SK-N-SH (cell line): ENCODE data around the gene MRPS2. TPM values are rescaled to one million over a fixed set of nuclear protein-coding genes. Genes with fewer than 3 reads are reported as not detected.

Experiments used
- CTCF ChIA-PET: fragments of 300-600, 350-600 bp; formaldehyde crosslinking; extraction: SDS; loops from one replicate; lab custom pipeline; 2021; lab: Yijun Ruan, JAX
- POLR2A ChIA-PET: fragments of 350-600 bp; sonication (Branson Sonifier 250); formaldehyde crosslinking; extraction: SDS; loops from one replicate; lab custom pipeline; 2020; ENCODE audit warnings: antibody characterized with exemption, inconsistent platforms; lab: Yijun Ruan, JAX
- DNase-seq: peaks from one replicate; pipeline ENCODE4 v3.0.0; 2012
- H2AFZ ChIP-seq: fragments of 200-600 bp; sonication (generic); 2 replicates; pipeline ENCODE4 v1.8.1; 2016; ENCODE audit warnings: antibody characterized with exemption, mild to moderate bottlenecking, low read depth
- H3F3A ChIP-seq: fragments of 200-600 bp; sonication (generic); replicated peaks from 2 replicates; pipeline ENCODE3; 2016; ENCODE audit warnings: antibody characterized with exemption, mild to moderate bottlenecking; ENCODE audit not compliant: insufficient read depth
- H3K27ac ChIP-seq, 2 experiments: fragments of 200-500 bp in 1 of 2; fragments of 200-600 bp in 1 of 2; sonication (Bioruptor generic) in 1 of 2; sonication (generic), shearing (Covaris generic) in 1 of 2; 2 replicates each; pipeline versions ENCODE4 v1.5.1 to v1.6.1; 2014 to 2016; ENCODE audit warnings: low read depth in 2 of 2, inconsistent platforms in 1 of 2, low read length in 1 of 2, mild to moderate bottlenecking in 1 of 2, mixed read lengths in 1 of 2
- H3K27me3 ChIP-seq: fragments of 200-600 bp; sonication (generic), shearing (Covaris generic); 2 replicates; pipeline ENCODE4 v1.6.1; 2016; ENCODE audit warnings: mixed run types; ENCODE audit not compliant: insufficient read depth
- H3K36me3 ChIP-seq, 2 experiments: fragments of 200-500 bp in 1 of 2; fragments of 200-600 bp in 1 of 2; sonication (Bioruptor generic) in 1 of 2; sonication (generic) in 1 of 2; replicated peaks in 1 of 2; 2 replicates each; pipeline versions ENCODE3 to v1.5.1; 2014 to 2016; ENCODE audit warnings: low read length in 1 of 2, mild to moderate bottlenecking in 1 of 2; ENCODE audit not compliant: insufficient read depth in 2 of 2, control insufficient read depth in 1 of 2
- H3K4me1 ChIP-seq, 2 experiments: fragments of 200-500 bp in 1 of 2; fragments of 200-600 bp in 1 of 2; sonication (Bioruptor generic) in 1 of 2; sonication (generic), shearing (Covaris generic) in 1 of 2; 2 replicates each; pipeline versions ENCODE4 v1.5.1 to v1.6.1; 2014 to 2016; ENCODE audit warnings: low read depth in 1 of 2, low read length in 1 of 2, mixed run types in 1 of 2; ENCODE audit not compliant: insufficient read depth in 2 of 2, control insufficient read depth in 1 of 2
- H3K4me2 ChIP-seq: fragments of 200-600 bp; sonication (generic), shearing (Covaris generic); 2 replicates; pipeline ENCODE4 v1.6.1; 2017; ENCODE audit warnings: mixed run types
- H3K4me3 ChIP-seq, 2 experiments: fragments of 200-500 bp in 1 of 2; fragments of 200-600 bp in 1 of 2; sonication (Bioruptor generic) in 1 of 2; sonication (generic), shearing (Covaris generic) in 1 of 2; 2 replicates each; pipeline versions ENCODE4 v1.5.1 to v1.8.1; 2014 to 2016; ENCODE audit warnings: low read depth in 2 of 2, inconsistent platforms in 1 of 2, low read length in 1 of 2, mild to moderate bottlenecking in 1 of 2, mixed read lengths in 1 of 2, moderate library complexity in 1 of 2
- H3K79me2 ChIP-seq: fragments of 200-600 bp; sonication (generic); 2 replicates; pipeline ENCODE4 v1.8.1; 2017; ENCODE audit warnings: mild to moderate bottlenecking; ENCODE audit not compliant: insufficient read depth
- H3K9ac ChIP-seq: fragments of 200-600 bp; sonication (generic); 2 replicates; pipeline ENCODE4 v1.6.1; 2017; ENCODE audit warnings: mixed run types
- H3K9me2 ChIP-seq: fragments of 200-600 bp; sonication (generic); 2 replicates; pipeline ENCODE4 v1.6.1; 2017; ENCODE audit warnings: mixed run types
- H3K9me3 ChIP-seq: fragments of 200-600 bp; sonication (generic); 2 replicates; pipeline ENCODE4 v1.6.1; 2017; ENCODE audit warnings: mixed run types, mild to moderate bottlenecking, moderate library complexity
- H4K20me1 ChIP-seq: fragments of 200-600 bp; sonication (generic); 2 replicates; pipeline ENCODE4 v1.6.1; 2017; ENCODE audit warnings: mild to moderate bottlenecking, mixed run types; ENCODE audit not compliant: insufficient read depth
- CHD2 ChIP-seq: fragments of 150-350 bp; IDR thresholded peaks from 2 replicates; pipeline ENCODE4 v1.6.1; 2018; ENCODE audit warnings: low read length; ENCODE audit not compliant: partially characterized antibody
- ELF1 ChIP-seq: IDR thresholded peaks from 2 replicates; pipeline ENCODE4 v1.4.0; 2012
- EP300 ChIP-seq, 2 experiments: IDR thresholded peaks; 2 replicates each; pipeline versions ENCODE4 v1.4.0 to v1.6.1; 2012; ENCODE audit warnings: borderline replicate concordance in 1 of 2, low read depth in 1 of 2, low read length in 1 of 2
- FOXJ3 ChIP-seq: sonication (generic); formaldehyde crosslinking; IDR thresholded peaks from 2 replicates; pipeline ENCODE4 v1.5.1; 2020; ENCODE audit warnings: mild to moderate bottlenecking, missing genetic modification reagents
- FOXM1 ChIP-seq: IDR thresholded peaks from 2 replicates; pipeline ENCODE4 v1.4.0; 2012; ENCODE audit warnings: low read depth, mild to moderate bottlenecking
- GATA2 ChIP-seq: sonication (generic); formaldehyde crosslinking; IDR thresholded peaks from 2 replicates; pipeline ENCODE4 v1.5.0; 2020; ENCODE audit warnings: mild to moderate bottlenecking, missing genetic modification reagents
- IRF3 ChIP-seq: fragments of 150-350 bp; IDR thresholded peaks from 2 replicates; pipeline ENCODE4 v1.6.1; 2016; ENCODE audit warnings: mild to moderate bottlenecking, low read depth, low read length
- MAX ChIP-seq: IDR thresholded peaks from 2 replicates; pipeline ENCODE4 v1.4.0; 2012; ENCODE audit warnings: low read depth
- MXI1 ChIP-seq: IDR thresholded peaks from 2 replicates; pipeline ENCODE4 v1.6.1; 2012; ENCODE audit warnings: mild to moderate bottlenecking, low read depth, low read length, improper control_type of control experiment
- NFIC ChIP-seq: IDR thresholded peaks from 2 replicates; pipeline ENCODE4 v1.4.0; 2012; ENCODE audit warnings: borderline replicate concordance
- NRF1 ChIP-seq: IDR thresholded peaks from 2 replicates; pipeline ENCODE4 v1.6.1; 2012; ENCODE audit warnings: low read depth, mild to moderate bottlenecking, low read length
- PBX3 ChIP-seq: IDR thresholded peaks from 2 replicates; pipeline ENCODE4; 2012
- RAD21 ChIP-seq: IDR thresholded peaks from 2 replicates; pipeline ENCODE4 v1.6.1; 2012; ENCODE audit warnings: mild to moderate bottlenecking, low read length
- REST ChIP-seq: IDR thresholded peaks from 2 replicates; pipeline ENCODE4 v1.6.1; 2012; ENCODE audit warnings: mild to moderate bottlenecking, low read depth, low read length, moderate library complexity
- RFX5 ChIP-seq: IDR thresholded peaks from 2 replicates; pipeline ENCODE4 v1.6.1; 2012; ENCODE audit warnings: mild to moderate bottlenecking, improper control_type of control experiment, low read length
- SIN3A ChIP-seq: IDR thresholded peaks from 2 replicates; pipeline ENCODE4 v1.6.1; 2012; ENCODE audit warnings: low read depth, mild to moderate bottlenecking, low read length, moderate library complexity, borderline replicate concordance
- TEAD4 ChIP-seq: IDR thresholded peaks from 2 replicates; pipeline ENCODE4 v1.4.0; 2012; ENCODE audit warnings: mild to moderate bottlenecking, borderline replicate concordance; ENCODE audit not compliant: insufficient read depth
- WGBS: methylation state at CpG from one replicate; pipeline ENCODE4 v1.1.6; 2017; ENCODE audit warnings: low lambda C conversion rate; 5-methylcytosine and 5-hydroxymethylcytosine counted together
- polyA plus RNA-seq, 3 experiments: library from polyadenylated mRNA; depleted of rRNA; stranded (reverse); fragments of >200 nt; gene quantifications; 2 replicates each; pipeline ENCODE4 v1.2.3, GENCODE V29; 2012

The MRPS2 gene
- polyA plus RNA-seq, 1 of the 3 experiments (the other 2 are of a cell fraction): 113 TPM

- TF ChIP-seq PBX3 (no peak), RFX5 (no peak), MXI1 (no peak), REST (no peak), SIN3A (no peak), EP300 (IDR thresholded peaks at IDR 0.05; ENCODE audit: borderline replicate concordance in 1 of 2, low read depth in 1 of 2, low read length in 1 of 2) (no peak), MAX (no peak), NFIC (no peak), FOXJ3 (CRISPR knock-in tag) (no peak), IRF3 (no peak), FOXM1 (no peak), GATA2 (no peak), TEAD4 (no peak), ELF1 (no peak), CHD2 (no peak), RAD21 (no peak), NRF1 (no peak)
- TF ChIP-seq, all 33 proteins: peak for 0
- ChIA-PET POLR2A (no interaction called here), CTCF (no interaction called here)
- no peak for DNase-seq
- Histone ChIP-seq H3K79me2 (no peaks in the 10 kb centered on the region), H3K4me1 (no peaks in the 10 kb centered on the region), H3K36me3 (no peaks in the 10 kb centered on the region), H2AFZ (no peak overlapping the region), H3K9me2 (no peaks in the 10 kb centered on the region), H3K4me3 (no peak overlapping the region), H3K27ac (no peak overlapping the region), H3K9me3 (no peaks in the 10 kb centered on the region), H3F3A (no peaks in the 10 kb centered on the region), H4K20me1 (no peaks in the 10 kb centered on the region), H3K9ac (no peak overlapping the region), H3K27me3 (no peaks in the 10 kb centered on the region), H3K4me2 (no peak overlapping the region)
- 69% methylated on average over 3 of the region's 3 CpGs for WGBS
Measured at GRCh38 chr9:135533113-135533512, 32.6 kb downstream of the MRPS2 start.
